ENCODE measurements around the gene SARNP. TPM values are rescaled to one million over a fixed set of nuclear protein-coding genes. Genes with fewer than 3 reads are reported as not detected.

SARNP gene
- total and polyA plus RNA-seq, 3 donors from 2014 or later: 88.3 to 99.2 (median 96.3) TPM

GRCh38 chr12:55845361-55845760 lies 27.8 kb upstream of the SARNP start:
- Histone ChIP-seq H3K27me3 (no peaks in the 10 kb centered on the region), H3K27ac (no peak overlapping the region), H3K9me3 (no peaks in the 10 kb centered on the region), H3K36me3 (ENCODE audit: low read depth, missing control alignments) (no peaks in the 10 kb centered on the region), H3K4me1 (peaks cover 30% of the 10 kb centered on the region), H3K4me3 (no peak overlapping the region)
- TF ChIP-seq, protein P1, sequence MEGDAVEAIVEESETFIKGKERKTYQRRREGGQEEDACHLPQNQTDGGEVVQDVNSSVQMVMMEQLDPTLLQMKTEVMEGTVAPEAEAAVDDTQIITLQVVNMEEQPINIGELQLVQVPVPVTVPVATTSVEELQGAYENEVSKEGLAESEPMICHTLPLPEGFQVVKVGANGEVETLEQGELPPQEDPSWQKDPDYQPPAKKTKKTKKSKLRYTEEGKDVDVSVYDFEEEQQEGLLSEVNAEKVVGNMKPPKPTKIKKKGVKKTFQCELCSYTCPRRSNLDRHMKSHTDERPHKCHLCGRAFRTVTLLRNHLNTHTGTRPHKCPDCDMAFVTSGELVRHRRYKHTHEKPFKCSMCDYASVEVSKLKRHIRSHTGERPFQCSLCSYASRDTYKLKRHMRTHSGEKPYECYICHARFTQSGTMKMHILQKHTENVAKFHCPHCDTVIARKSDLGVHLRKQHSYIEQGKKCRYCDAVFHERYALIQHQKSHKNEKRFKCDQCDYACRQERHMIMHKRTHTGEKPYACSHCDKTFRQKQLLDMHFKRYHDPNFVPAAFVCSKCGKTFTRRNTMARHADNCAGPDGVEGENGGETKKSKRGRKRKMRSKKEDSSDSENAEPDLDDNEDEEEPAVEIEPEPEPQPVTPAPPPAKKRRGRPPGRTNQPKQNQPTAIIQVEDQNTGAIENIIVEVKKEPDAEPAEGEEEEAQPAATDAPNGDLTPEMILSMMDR (IDR thresholded peaks at IDR 0.05): no peak
- no peak for TF ChIP-seq POLR2A (IDR thresholded peaks at IDR 0.05)
- WGBS, 2 donors: 82 to 95% methylated on average over 5 of the region's 5 CpGs
- intact Hi-C loops (cut with DNase I; ENCODE audit: low total_unique reads): no loop called here
- DNase-seq: no peak

- Histone ChIP-seq H3K9me3 (no peaks in the 10 kb centered on the region), H3K36me3 (ENCODE audit: low read depth, missing control alignments) (no peaks in the 10 kb centered on the region), H3K4me1 (peaks cover 27% of the 10 kb centered on the region), H3K4me3 (no peak overlapping the region), H3K27ac (no peak overlapping the region), H3K27me3 (no peaks in the 10 kb centered on the region)
- no peak for DNase-seq
- TF ChIP-seq POLR2A (IDR thresholded peaks at IDR 0.05): no peak
- TF ChIP-seq, protein P1 (IDR thresholded peaks at IDR 0.05): no peak
- intact Hi-C loops (cut with DNase I; ENCODE audit: low total_unique reads): no loop called here
- WGBS, 2 donors: 89 to 93% methylated on average over 4 of the region's 4 CpGs
Observed at GRCh38 chr12:55844961-55845360, 27.4 kb upstream of the SARNP start.

DNA sequence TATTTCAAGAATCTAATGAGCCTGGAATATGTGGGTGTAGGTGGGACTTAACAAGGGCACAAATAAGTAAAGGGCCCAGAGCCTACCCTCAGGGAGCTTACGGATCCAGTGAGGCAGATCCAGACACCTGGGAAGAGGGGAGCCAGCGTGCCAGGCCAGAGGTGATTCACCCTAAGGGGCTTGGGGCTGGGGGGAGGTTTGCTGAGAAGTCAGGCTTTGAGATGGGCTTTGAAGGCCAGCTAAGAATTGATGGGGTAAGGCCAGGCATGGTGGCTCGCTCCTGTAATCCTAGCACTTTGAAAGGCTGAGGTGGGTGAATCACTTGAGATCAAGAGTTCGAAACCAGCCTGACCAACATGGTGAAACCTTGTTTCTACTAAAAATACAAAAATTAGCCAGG lies 25.9 kb upstream of the SARNP start:
- TF ChIP-seq, protein P1 (IDR thresholded peaks at IDR 0.05): no peak
- no peak for TF ChIP-seq POLR2A (IDR thresholded peaks at IDR 0.05)
- no peak for DNase-seq
- Histone ChIP-seq H3K4me1 (peaks cover 23% of the 10 kb centered on the region), H3K36me3 (ENCODE audit: low read depth, missing control alignments) (no peaks in the 10 kb centered on the region), H3K9me3 (no peaks in the 10 kb centered on the region), H3K4me3 (no peak overlapping the region), H3K27me3 (no peaks in the 10 kb centered on the region), H3K27ac (no peak overlapping the region)
- intact Hi-C loops (cut with DNase I; ENCODE audit: low total_unique reads): no loop called here
- 92 to 95% methylated on average over 4 of the region's 4 CpGs for WGBS, 2 donors

DNA sequence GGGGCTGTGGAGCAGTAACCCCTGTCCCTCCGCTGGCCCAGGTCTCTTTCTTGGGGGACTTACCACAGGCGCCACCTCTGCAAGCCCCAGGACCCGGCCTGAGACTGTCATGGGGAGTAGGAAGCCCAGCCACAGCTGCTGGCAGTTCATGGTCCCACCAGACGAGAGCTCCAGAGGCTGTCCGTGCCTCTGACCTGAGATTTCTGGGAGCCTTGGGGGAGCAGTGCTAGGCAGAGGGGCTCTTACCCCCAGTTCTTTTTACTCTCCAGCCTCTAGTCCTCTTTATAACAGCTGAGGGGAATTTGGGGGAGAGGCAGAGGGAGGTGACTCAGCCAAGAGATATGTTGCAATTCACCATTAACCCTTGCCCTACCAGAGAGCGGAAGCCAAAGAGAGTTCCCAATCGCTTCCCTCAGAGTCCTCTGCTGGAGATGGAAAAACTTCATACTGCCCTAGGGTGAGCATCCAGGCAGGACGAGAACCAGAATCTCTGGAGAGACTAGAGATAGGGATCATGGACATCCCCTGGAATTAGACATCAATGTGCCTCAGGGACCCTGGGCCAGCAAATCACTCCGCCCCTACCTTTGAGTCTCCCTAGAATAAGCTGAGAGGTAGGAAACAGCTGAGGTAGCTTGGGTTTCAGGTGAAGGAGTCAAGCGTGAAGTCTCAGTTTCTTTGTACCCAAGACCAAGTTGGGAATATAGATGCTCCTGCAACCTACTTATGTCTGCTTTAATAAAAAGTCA lies 25.3 kb upstream of the SARNP start, which contains the start of gene MMP19:
Gene MMP19 (minus strand): TSS at position 256 of the 749 bp plus-strand sequence. CDS start 106 bp downstream, at position 150.
- peak within 1 kb of the TSS in 1 of 2 donors; percentile 38 for H3K4me3 ChIP-seq
- no peaks in the 10 kb centered on the region for H3K36me3 ChIP-seq (ENCODE audit: low read depth, missing control alignments)
- 57 to 62% methylated on average over 10 of the region's 10 CpGs for WGBS, 2 donors
- TF ChIP-seq, protein P1 (IDR thresholded peaks at IDR 0.05): no peak
- TF ChIP-seq POLR2A (IDR thresholded peaks at IDR 0.05): no peak
- no peak for DNase-seq
- H3K27me3 ChIP-seq: no peaks in the 10 kb centered on the region
- H3K27ac ChIP-seq: no peak within 1 kb of the TSS
- H3K4me1 ChIP-seq: peaks cover 17% of the 10 kb centered on the region
- intact Hi-C loops (cut with DNase I; ENCODE audit: low total_unique reads): no loop called here
- no peaks in the 10 kb centered on the region for H3K9me3 ChIP-seq
